ENCODE data around the gene WFDC1.

WFDC1 gene

DNA sequence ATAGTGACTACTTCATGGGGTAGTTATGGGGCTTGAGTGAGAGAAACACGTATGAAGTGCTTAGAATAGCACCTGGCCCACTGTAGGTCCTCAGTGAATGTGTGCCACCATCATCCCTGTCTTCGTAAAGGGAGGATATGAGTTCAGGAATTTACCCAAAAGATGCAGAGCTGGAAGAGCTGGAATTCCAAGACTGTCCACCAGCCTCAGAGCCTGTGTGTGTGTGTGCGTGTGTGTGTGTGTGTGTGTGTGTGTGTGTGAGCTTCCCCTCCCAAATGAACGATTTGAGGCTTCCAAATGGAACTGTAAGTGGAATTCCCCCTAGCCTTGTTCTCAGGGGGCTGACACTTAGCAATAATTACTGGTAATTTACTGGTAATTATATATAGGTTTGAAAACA, 27.3 kb downstream of the WFDC1 start:
- DNase-seq (ENCODE audit: low read depth) = no peak
- no peak overlapping the region for H3K4me3 ChIP-seq (ENCODE audit: low read depth, low read length)
- TF ChIP-seq, protein P1, sequence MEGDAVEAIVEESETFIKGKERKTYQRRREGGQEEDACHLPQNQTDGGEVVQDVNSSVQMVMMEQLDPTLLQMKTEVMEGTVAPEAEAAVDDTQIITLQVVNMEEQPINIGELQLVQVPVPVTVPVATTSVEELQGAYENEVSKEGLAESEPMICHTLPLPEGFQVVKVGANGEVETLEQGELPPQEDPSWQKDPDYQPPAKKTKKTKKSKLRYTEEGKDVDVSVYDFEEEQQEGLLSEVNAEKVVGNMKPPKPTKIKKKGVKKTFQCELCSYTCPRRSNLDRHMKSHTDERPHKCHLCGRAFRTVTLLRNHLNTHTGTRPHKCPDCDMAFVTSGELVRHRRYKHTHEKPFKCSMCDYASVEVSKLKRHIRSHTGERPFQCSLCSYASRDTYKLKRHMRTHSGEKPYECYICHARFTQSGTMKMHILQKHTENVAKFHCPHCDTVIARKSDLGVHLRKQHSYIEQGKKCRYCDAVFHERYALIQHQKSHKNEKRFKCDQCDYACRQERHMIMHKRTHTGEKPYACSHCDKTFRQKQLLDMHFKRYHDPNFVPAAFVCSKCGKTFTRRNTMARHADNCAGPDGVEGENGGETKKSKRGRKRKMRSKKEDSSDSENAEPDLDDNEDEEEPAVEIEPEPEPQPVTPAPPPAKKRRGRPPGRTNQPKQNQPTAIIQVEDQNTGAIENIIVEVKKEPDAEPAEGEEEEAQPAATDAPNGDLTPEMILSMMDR (IDR thresholded peaks at IDR 0.05; ENCODE audit: control insufficient read depth, extremely low read depth, insufficient read depth) = no peak

DNA sequence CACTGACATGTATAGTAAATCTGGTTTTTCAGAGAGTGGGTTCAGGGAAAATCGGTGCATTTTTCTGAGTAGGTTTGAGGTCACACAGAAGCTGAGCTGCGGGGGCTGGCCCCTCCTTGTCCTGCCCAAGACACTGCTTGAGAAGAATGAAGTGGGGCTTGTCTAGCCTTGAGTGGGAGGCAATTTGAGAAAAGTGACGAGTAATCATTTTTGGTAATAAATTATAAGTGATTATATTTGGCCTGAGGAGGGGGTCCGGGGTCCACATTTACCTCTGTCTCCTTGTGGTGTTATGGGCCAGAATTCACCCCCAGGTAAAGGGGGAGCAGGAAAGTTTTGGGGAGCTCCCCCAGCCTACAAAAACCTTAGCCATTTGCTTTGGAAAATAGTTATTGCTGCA, 28.1 kb downstream of the WFDC1 start:
- no peak for DNase-seq (ENCODE audit: low read depth)
- TF ChIP-seq, protein P1 (IDR thresholded peaks at IDR 0.05; ENCODE audit: control insufficient read depth, extremely low read depth, insufficient read depth) = no peak
- H3K4me3 ChIP-seq (ENCODE audit: low read depth, low read length) = no peak overlapping the region

DNA sequence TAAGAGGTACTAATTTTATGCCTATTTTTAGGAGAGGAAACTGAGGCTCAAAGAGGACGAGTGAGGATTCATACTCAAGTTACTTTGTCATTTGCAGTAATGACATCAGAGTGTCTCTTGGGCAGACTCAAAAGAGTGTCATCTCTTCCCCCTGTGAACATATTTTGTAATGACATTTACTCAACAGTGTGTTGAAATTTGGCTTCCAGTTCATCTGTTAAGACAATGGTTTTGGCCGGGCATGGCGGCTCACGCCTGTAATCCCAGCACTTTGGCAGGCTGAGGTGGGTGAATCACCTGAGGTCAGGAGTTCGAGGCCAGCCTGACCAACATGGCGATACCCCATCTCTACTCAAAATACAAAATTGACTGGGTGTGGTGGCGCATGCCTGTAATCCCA, 28.9 kb downstream of the WFDC1 start:
- H3K4me3 ChIP-seq (ENCODE audit: low read depth, low read length) = no peak overlapping the region
- no peak for DNase-seq (ENCODE audit: low read depth)
- TF ChIP-seq, protein P1 (IDR thresholded peaks at IDR 0.05; ENCODE audit: control insufficient read depth, extremely low read depth, insufficient read depth) = no peak

DNA sequence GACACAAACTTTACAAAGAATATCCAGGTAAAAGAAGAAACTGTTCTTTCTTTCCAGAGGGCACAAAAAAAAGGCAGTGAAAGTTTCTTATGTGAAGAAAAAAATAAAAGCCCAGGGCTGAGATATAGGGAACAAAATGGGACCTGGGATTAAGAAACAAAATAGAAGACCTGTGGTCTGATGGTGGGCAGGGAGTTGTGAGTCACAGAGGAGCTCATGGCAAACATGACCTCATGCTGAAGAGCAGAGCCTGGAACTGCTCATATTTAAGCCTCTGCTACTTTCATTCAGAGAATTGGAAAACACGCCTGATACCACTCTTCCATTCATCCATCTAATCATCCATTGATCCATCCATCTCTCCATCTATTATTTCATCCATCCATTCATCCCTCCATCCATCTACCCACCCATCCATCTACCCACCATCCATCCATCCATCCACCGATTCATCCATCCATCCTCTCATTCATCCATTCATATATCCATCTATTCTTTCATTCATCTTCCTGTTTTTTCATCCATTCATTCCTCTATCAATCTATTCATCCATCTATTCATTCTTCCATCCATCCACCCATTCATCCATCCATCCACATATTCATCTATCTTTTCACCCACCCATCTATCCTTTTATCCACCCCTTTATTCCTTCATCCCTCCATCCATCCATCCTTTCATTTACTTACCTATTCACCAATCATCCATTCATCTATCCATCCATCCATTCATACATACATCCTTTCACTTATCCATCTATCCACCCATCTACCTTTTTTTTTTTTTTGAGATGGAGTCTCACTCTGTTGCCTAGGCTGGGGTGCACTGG, 30.0 kb downstream of the WFDC1 start:
- no peak for DNase-seq (ENCODE audit: low read depth)
- TF ChIP-seq, protein P1 (IDR thresholded peaks at IDR 0.05; ENCODE audit: control insufficient read depth, extremely low read depth, insufficient read depth) = no peak
- no peak overlapping the region for H3K4me3 ChIP-seq (ENCODE audit: low read depth, low read length)

DNA sequence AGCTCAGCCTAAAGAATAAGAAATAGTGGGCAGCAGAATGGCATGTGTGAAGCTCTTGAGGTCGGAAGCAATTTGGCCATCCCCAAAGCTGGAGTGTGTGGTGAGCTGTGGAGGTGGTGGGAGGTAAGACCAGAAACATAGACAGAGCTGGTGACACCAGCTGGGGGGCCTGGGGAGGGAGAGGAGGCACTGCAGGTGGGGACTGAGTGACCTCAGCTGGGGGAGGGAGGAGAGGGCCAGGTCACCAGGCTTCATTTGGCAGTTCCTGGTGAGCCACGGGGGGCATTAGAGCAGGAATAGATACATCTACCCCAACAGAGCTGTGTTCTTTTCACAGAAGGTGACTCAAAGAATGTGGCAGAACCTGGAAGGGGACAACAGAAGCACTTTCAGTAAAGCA, 31.9 kb downstream of the WFDC1 start:
- TF ChIP-seq, protein P1 (IDR thresholded peaks at IDR 0.05; ENCODE audit: control insufficient read depth, extremely low read depth, insufficient read depth) = no peak
- DNase-seq (ENCODE audit: low read depth) = no peak
- H3K4me3 ChIP-seq (ENCODE audit: low read depth, low read length) = no peak overlapping the region

DNA sequence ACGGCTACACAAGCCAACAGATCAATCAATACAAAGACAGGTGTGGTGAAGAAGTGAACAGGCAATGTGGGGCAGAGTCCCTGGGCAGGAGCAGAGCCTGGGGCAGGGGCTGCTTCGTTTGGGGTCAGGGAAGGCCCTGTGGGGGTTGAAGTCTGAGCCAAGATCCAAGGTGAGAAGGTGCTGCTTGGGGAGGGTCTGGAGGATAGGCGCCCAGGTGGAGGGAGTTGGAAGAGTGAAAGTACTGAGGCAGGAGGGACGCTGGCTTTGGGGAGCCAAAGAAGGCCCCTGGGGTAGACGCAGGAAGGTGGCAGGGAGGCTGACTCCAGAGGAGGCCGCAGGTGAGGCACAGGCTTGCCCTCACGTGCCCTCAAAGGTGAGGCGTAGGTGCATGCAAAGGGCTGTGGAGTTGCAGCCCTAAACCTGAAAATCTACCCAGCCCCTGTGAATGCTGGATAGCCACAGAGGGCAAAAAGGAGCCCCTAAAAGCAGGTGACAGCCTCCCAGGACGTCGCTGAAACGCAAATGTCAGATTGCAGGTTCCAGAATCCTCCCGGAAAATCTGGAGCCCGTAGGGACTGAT, 33.3 kb downstream of the WFDC1 start:
- DNase-seq (ENCODE audit: low read depth) = no peak
- H3K4me3 ChIP-seq (ENCODE audit: low read depth, low read length) = no peak overlapping the region
- TF ChIP-seq, protein P1 (IDR thresholded peaks at IDR 0.05; ENCODE audit: control insufficient read depth, extremely low read depth, insufficient read depth) = no peak
